ENCODE results near the gene IQUB. TPM values are rescaled to one million over a fixed set of nuclear protein-coding genes. Genes with fewer than 3 reads are reported as not detected.

IQUB gene
- total and polyA plus RNA-seq, 9 donors: 0.16 to 0.84 (median 0.28) TPM

DNA sequence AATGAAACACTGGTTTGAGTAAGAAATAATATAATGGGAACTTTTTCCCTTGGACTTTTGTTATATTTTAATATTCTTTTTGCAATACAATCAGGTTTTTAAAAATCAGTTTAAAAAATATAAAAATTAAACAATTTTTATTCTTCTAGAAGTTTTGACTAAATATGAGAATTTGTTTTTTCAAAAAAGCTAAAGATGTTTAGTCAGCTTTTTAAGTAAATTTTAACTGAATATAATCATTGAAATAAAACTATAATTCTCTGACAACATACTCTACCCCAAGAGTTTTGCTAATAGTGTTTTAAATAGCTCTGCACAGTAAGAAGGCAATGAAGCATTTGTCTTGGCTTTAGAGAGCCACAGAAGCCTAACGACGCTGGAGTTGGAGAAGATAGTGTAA is 70.5 kb downstream of the IQUB start:
- Histone ChIP-seq H3K36me3 (ENCODE audit: control insufficient read depth, insufficient read depth, low read length) (no peaks in the 10 kb centered on the region), H3K27ac (ENCODE audit: low read length) (no peak overlapping the region), H3K4me1 (ENCODE audit: control insufficient read depth, insufficient read depth, low read length) (no peaks in the 10 kb centered on the region), H3K4me3 (ENCODE audit: low read length) (no peak overlapping the region), H3K9me3 (replicated peaks; ENCODE audit: control insufficient read depth, low read depth, low read length) (no peaks in the 10 kb centered on the region), H3K27me3 (ENCODE audit: control insufficient read depth, insufficient read depth, low read length) (no peaks in the 10 kb centered on the region)
- DNase-seq: no peak
- WGBS (ENCODE audit: insufficient coverage): no CpG with 5 or more reads among the region's 2 CpGs

DNA sequence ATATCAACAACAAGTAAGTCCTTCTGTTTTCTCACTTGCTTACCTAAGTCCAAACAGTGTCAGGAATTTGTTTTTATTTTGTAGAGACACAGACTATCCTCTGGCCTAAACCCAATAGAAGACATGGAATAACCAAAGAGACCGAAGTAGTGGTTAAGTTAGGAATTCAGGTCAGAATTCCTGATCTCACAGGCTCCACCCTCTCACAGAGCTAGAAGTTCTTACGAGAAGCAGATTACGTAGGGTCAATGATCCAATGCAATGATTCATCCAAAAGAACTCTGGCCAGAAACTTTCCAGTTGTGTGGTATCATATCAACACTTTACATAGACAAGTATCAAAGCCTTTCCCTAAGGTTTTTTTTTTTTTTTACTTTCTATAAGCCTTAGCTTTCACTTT is 73.8 kb downstream of the IQUB start:
- WGBS (ENCODE audit: insufficient coverage): no CpG with 5 or more reads among the region's 3 CpGs
- H3K36me3 ChIP-seq (ENCODE audit: control insufficient read depth, insufficient read depth, low read length): no peaks in the 10 kb centered on the region
- no peaks in the 10 kb centered on the region for H3K4me1 ChIP-seq (ENCODE audit: control insufficient read depth, insufficient read depth, low read length)
- H3K9me3 ChIP-seq (replicated peaks; ENCODE audit: control insufficient read depth, low read depth, low read length): no peaks in the 10 kb centered on the region
- no peak overlapping the region for H3K4me3 ChIP-seq (ENCODE audit: low read length)
- no peaks in the 10 kb centered on the region for H3K27me3 ChIP-seq (ENCODE audit: control insufficient read depth, insufficient read depth, low read length)
- H3K27ac ChIP-seq (ENCODE audit: low read length): no peak overlapping the region
- DNase-seq: no peak

DNA sequence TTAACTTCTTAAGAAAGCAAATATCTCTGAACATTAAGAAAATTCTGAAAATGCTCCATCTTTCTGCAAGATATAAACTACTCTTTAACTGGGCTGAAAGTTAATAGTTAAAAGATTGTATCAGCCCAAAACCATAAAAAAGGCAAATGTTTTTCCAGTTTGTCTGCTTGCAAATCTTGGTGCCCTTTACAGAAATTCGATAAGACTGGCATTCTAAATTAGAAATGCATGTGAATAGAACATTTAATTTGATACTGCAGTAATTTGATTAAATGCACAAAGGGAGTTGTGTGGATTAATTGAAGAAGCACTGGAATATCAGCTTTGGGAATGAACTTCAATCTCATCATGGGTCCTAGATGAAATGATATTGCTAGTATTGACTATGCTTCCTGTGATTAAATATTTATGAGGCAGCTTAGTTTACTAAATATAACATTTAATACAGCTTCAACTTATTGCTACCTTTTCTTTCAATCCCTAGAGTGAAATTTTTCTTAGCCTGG is 78.4 kb downstream of the IQUB start:
- DNase-seq: no peak
- Histone ChIP-seq H3K9me3 (replicated peaks; ENCODE audit: control insufficient read depth, low read depth, low read length) (no peaks in the 10 kb centered on the region), H3K4me1 (ENCODE audit: control insufficient read depth, insufficient read depth, low read length) (no peaks in the 10 kb centered on the region), H3K27me3 (ENCODE audit: control insufficient read depth, insufficient read depth, low read length) (no peaks in the 10 kb centered on the region), H3K4me3 (ENCODE audit: low read length) (no peak overlapping the region), H3K27ac (ENCODE audit: low read length) (no peak overlapping the region), H3K36me3 (ENCODE audit: control insufficient read depth, insufficient read depth, low read length) (no peaks in the 10 kb centered on the region)
- no CpG with 5 or more reads among the region's 1 CpG for WGBS (ENCODE audit: insufficient coverage)

DNA sequence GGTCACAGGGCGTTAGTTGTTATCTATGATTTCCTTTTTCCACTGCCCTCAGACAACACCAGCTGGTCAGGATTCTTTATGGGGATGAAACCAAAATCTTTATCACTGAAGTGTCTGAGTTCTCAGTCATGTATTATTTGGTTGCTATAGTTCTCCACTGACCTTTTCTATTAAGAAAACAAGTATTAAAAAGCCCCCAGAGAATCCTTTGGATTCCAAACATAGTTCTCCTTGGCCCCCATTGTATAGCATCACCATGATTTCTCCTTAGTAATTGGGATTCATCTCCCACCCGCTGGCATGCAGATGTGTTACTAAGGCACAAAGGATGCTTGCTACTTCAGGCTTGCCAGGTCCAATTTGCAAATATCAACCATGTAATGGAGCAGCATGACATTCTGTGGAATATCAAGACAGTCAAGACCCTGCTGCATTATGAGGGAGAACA is 94.3 kb downstream of the IQUB start:
- Histone ChIP-seq H3K27ac (ENCODE audit: low read length) (no peak overlapping the region), H3K36me3 (ENCODE audit: control insufficient read depth, insufficient read depth, low read length) (no peaks in the 10 kb centered on the region), H3K4me1 (ENCODE audit: control insufficient read depth, insufficient read depth, low read length) (no peaks in the 10 kb centered on the region), H3K9me3 (replicated peaks; ENCODE audit: control insufficient read depth, low read depth, low read length) (no peaks in the 10 kb centered on the region), H3K4me3 (ENCODE audit: low read length) (no peak overlapping the region), H3K27me3 (ENCODE audit: control insufficient read depth, insufficient read depth, low read length) (no peaks in the 10 kb centered on the region)
- DNase-seq: peak; percentile 5
- 17% methylated on average over 1 of the region's 2 CpGs for WGBS (ENCODE audit: insufficient coverage)

DNA sequence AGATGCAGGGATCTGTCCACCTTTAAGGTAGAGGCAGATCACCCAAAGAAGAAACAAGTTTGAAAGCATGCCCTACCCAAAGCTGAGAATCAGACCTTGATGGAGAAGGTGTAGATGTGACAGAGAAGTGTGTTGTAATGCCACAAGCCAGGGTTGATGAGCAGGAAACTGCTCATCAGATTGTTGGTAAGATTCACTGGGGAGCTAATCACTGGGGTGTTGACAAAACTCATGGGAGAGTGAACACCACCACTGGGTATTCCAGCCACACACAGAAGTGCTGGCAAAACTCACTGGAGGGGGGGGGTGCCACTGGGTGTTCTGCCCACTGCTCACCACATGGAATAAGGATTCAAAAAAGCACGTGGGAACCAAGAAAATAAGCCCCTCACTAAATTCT is 95.2 kb downstream of the IQUB start:
- no peaks in the 10 kb centered on the region for H3K4me1 ChIP-seq (ENCODE audit: control insufficient read depth, insufficient read depth, low read length)
- no peaks in the 10 kb centered on the region for H3K36me3 ChIP-seq (ENCODE audit: control insufficient read depth, insufficient read depth, low read length)
- no peaks in the 10 kb centered on the region for H3K27me3 ChIP-seq (ENCODE audit: control insufficient read depth, insufficient read depth, low read length)
- H3K27ac ChIP-seq (ENCODE audit: low read length): no peak overlapping the region
- H3K9me3 ChIP-seq (replicated peaks; ENCODE audit: control insufficient read depth, low read depth, low read length): no peaks in the 10 kb centered on the region
- no peak for DNase-seq
- no CpG with 5 or more reads among the region's 1 CpG for WGBS (ENCODE audit: insufficient coverage)
- no peak overlapping the region for H3K4me3 ChIP-seq (ENCODE audit: low read length)

DNA sequence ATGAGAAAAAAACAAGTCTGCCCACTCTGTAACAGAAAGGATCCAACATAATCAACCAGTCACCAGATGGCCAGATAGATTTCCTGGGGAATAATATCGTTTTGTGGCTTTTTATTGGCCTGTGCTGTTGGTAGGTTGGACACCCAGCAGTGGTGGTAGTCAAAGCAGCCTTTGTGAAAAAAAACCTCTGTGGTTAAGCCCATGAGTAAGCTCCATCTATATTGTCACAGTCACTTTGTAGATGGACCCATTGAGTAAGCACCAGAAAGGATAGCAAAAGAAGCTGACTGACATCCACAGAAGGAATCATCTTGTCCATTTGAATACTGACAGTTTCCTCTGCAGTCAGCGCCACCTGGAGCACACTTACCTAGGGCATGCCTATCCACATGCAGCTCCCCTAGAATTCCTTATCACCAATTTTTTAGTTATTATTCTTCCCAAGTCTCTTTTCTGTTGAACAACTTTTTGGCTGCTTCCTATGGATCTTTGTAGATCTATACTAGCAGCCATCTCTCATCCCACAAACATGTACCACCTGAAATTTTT is 96.9 kb downstream of the IQUB start:
- Histone ChIP-seq H3K27ac (ENCODE audit: low read length) (no peak overlapping the region), H3K4me1 (ENCODE audit: control insufficient read depth, insufficient read depth, low read length) (no peaks in the 10 kb centered on the region), H3K36me3 (ENCODE audit: control insufficient read depth, insufficient read depth, low read length) (no peaks in the 10 kb centered on the region), H3K4me3 (ENCODE audit: low read length) (no peak overlapping the region), H3K9me3 (replicated peaks; ENCODE audit: control insufficient read depth, low read depth, low read length) (no peaks in the 10 kb centered on the region), H3K27me3 (ENCODE audit: control insufficient read depth, insufficient read depth, low read length) (no peaks in the 10 kb centered on the region)
- WGBS (ENCODE audit: insufficient coverage): 89% methylated on average over 1 of the region's 2 CpGs
- no peak for DNase-seq

DNA sequence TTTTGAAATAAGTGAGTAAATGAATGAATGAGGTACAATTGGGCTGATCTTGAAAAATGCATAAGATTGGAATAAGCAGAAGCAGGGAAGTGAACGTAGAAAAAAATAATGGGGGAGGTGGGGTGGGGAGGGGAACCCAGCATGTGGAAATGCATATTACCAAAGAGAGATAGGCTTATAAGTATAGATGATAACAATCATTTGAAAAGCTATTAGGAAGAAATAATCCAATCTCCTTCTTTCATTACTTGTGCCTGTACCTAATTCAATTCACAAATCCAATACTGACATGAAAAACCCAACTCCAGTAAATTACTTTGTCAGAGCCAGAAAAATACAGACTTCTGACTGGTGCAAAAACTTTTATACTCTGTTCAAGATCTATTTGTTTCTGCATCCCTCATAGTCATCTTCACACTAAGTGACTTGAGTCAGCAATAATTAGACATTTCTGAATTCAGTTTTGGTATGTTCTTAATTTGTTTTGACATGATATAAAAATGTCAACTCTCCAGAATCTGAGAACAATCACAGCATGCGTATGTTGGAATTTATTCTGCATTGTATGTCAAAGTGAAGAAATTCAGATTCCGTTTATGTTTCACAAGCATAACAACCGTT is 99.2 kb downstream of the IQUB start:
- Histone ChIP-seq H3K36me3 (ENCODE audit: control insufficient read depth, insufficient read depth, low read length) (no peaks in the 10 kb centered on the region), H3K4me1 (ENCODE audit: control insufficient read depth, insufficient read depth, low read length) (no peaks in the 10 kb centered on the region), H3K27me3 (ENCODE audit: control insufficient read depth, insufficient read depth, low read length) (no peaks in the 10 kb centered on the region), H3K27ac (ENCODE audit: low read length) (no peak overlapping the region), H3K9me3 (replicated peaks; ENCODE audit: control insufficient read depth, low read depth, low read length) (no peaks in the 10 kb centered on the region), H3K4me3 (ENCODE audit: low read length) (no peak overlapping the region)
- WGBS (ENCODE audit: insufficient coverage): 57% methylated on average over 1 of the region's 4 CpGs
- no peak for DNase-seq

DNA sequence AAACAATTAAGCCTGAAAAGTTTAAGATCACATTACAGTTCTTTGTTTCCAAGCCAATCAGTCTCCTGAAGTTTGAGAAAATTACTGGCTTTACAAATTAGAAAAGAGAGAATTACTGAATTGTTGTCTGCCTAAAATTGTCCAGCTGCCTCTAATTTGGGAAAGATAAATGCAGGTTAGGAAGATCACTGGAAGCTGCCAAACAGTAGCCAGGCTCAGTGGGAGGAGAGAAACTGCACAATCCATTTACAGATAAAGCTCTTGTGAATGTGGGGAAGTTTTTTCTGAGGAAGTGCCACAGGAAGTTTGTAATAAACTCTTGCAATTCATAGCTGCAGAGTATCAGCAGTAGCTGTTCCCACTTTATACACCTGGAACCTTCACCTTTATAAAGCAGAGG is 100.7 kb downstream of the IQUB start:
- Histone ChIP-seq H3K4me1 (ENCODE audit: control insufficient read depth, insufficient read depth, low read length) (no peaks in the 10 kb centered on the region), H3K4me3 (ENCODE audit: low read length) (no peak overlapping the region), H3K9me3 (replicated peaks; ENCODE audit: control insufficient read depth, low read depth, low read length) (no peaks in the 10 kb centered on the region), H3K36me3 (ENCODE audit: control insufficient read depth, insufficient read depth, low read length) (no peaks in the 10 kb centered on the region), H3K27ac (ENCODE audit: low read length) (no peak overlapping the region), H3K27me3 (ENCODE audit: control insufficient read depth, insufficient read depth, low read length) (no peaks in the 10 kb centered on the region)
- no peak for DNase-seq

DNA sequence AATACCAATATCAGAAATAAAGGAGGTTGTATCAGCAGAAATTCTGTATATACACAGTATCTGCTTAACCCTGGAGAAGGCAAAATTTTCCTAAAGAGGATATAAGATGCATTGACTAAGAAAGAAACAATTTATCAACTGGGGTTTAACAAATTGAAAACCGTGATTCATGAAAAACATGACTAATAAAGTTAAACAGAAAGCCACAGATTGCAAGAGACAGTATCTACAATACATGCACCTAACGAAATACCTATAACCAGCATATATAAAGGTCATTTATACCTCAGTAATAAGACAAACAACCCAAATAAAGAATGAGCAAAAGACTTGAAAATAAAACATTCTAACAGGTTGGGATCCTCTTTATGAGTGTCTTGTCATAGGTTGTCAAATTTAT is 101.8 kb downstream of the IQUB start:
- no peak for DNase-seq
- Histone ChIP-seq H3K9me3 (replicated peaks; ENCODE audit: control insufficient read depth, low read depth, low read length) (no peaks in the 10 kb centered on the region), H3K36me3 (ENCODE audit: control insufficient read depth, insufficient read depth, low read length) (no peaks in the 10 kb centered on the region), H3K27ac (ENCODE audit: low read length) (no peak overlapping the region), H3K4me1 (ENCODE audit: control insufficient read depth, insufficient read depth, low read length) (no peaks in the 10 kb centered on the region), H3K27me3 (ENCODE audit: control insufficient read depth, insufficient read depth, low read length) (no peaks in the 10 kb centered on the region), H3K4me3 (ENCODE audit: low read length) (no peak overlapping the region)
- WGBS (ENCODE audit: insufficient coverage): no CpG with 5 or more reads among the region's 2 CpGs

DNA sequence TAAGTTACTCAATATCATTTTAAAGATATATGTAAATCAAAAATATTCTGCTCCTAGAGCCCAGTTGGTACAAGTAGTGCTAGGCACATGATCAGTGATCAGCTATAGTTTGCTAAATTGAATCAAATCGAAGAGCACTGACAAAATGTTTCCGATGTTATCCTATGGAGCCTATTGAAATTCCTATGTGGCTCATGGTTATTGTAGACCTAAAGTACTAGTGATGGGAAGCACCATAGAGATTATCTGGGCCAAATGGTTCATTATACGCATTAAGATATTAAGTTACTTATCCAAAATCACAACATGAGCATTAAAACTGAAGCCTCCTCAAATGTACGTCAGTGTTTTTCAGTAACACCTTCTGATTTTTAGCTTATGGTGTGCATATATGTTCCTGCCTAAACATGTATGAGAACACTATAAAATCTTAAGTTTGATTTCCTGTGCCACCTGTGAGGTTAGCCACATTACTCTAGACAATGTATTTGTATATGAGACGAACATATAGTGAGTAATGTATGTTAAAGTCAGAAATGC is 103.2 kb downstream of the IQUB start:
- Histone ChIP-seq H3K36me3 (ENCODE audit: control insufficient read depth, insufficient read depth, low read length) (no peaks in the 10 kb centered on the region), H3K9me3 (replicated peaks; ENCODE audit: control insufficient read depth, low read depth, low read length) (no peaks in the 10 kb centered on the region), H3K4me1 (ENCODE audit: control insufficient read depth, insufficient read depth, low read length) (no peaks in the 10 kb centered on the region), H3K27ac (ENCODE audit: low read length) (no peak overlapping the region), H3K27me3 (ENCODE audit: control insufficient read depth, insufficient read depth, low read length) (no peaks in the 10 kb centered on the region), H3K4me3 (ENCODE audit: low read length) (no peak overlapping the region)
- 100% methylated on average over 2 of the region's 5 CpGs for WGBS (ENCODE audit: insufficient coverage)
- DNase-seq: no peak

Measured in muscle of leg (tissue), 11 donors.